Fibroblast of skin of left quadriceps (primary cell): ENCODE measurements around the gene RAD23B.

Experiments
- DNase-seq, 2 experiments: peaks; one replicate each; pipeline ENCODE4 v3.0.0-alpha.2; 2013; ENCODE audit warnings: low read depth in 2 of 2

Gene RAD23B

GRCh38 chr9:107334103-107334776 is 51.2 kb downstream of the RAD23B start:
- DNase-seq, result no peak

GRCh38 chr9:107335331-107335730 is 52.3 kb downstream of the RAD23B start:
- DNase-seq, result no peak

GRCh38 chr9:107336718-107337360 is 53.8 kb downstream of the RAD23B start:
- DNase-seq, result peak in 1 of 2 experiments; percentile 26

- DNase-seq, result no peak
Measured at GRCh38 chr9:107337676-107338590, 54.9 kb downstream of the RAD23B start.

GRCh38 chr9:107338911-107339659 is 56.0 kb downstream of the RAD23B start:
- DNase-seq, result no peak

- DNase-seq, result peak; percentile 23 to 31
Measured at GRCh38 chr9:107340920-107341632, 58.0 kb downstream of the RAD23B start.

- DNase-seq, result no peak
Measured at GRCh38 chr9:107342476-107343161, 59.5 kb downstream of the RAD23B start.

- DNase-seq, result no peak
Measured at GRCh38 chr9:107345327-107345726, 62.2 kb downstream of the RAD23B start.

- DNase-seq, result no peak
Measured at GRCh38 chr9:107348836-107349235, 65.8 kb downstream of the RAD23B start.

- DNase-seq, result no peak
Measured at GRCh38 chr9:107350443-107350842, 67.4 kb downstream of the RAD23B start.

- DNase-seq, result no peak
Measured at GRCh38 chr9:107351382-107352045, 68.4 kb downstream of the RAD23B start.

- DNase-seq, result no peak
Measured at GRCh38 chr9:107355394-107355793, 72.3 kb downstream of the RAD23B start.

GRCh38 chr9:107358986-107359385 is 75.9 kb downstream of the RAD23B start:
- DNase-seq, result no peak

GRCh38 chr9:107360098-107360497 is 77.0 kb downstream of the RAD23B start:
- no peak for DNase-seq

- no peak for DNase-seq
Measured at GRCh38 chr9:107361816-107362215, 78.7 kb downstream of the RAD23B start.

- no peak for DNase-seq
Measured at GRCh38 chr9:107363516-107364152, 80.6 kb downstream of the RAD23B start.

- DNase-seq, result no peak
Measured at GRCh38 chr9:107367727-107368502, 84.8 kb downstream of the RAD23B start.

- no peak for DNase-seq
Measured at GRCh38 chr9:107368696-107369095, 85.6 kb downstream of the RAD23B start.

- DNase-seq, result no peak
Measured at GRCh38 chr9:107373809-107374208, 90.7 kb downstream of the RAD23B start.
